ENCODE results near the gene CCR4. TPM values are rescaled to one million over a fixed set of nuclear protein-coding genes. Genes with fewer than 3 reads are reported as not detected.

Gene CCR4
- total RNA-seq, 3 donors from 2014 or later: 0.32 to 0.66 (median 0.44) TPM

- no peaks in the 10 kb centered on the region for H3K36me3 ChIP-seq
- no peak overlapping the region for H3K4me3 ChIP-seq
- intact Hi-C loops (cut with DNase I; ENCODE audit: low total_unique reads): no loop called here
- no peaks in the 10 kb centered on the region for H3K9me3 ChIP-seq
- TF ChIP-seq POLR2A (IDR thresholded peaks at IDR 0.05): no peak
- H3K27ac ChIP-seq: no peak overlapping the region
- H3K4me1 ChIP-seq: no peaks in the 10 kb centered on the region
- H3K27me3 ChIP-seq: no peaks in the 10 kb centered on the region
- no peak for DNase-seq (ENCODE audit: low spot score in 2 of 2)
Observed at GRCh38 chr3:32954506-32954905, 3.1 kb downstream of the CCR4 start.

- no peaks in the 10 kb centered on the region for H3K27me3 ChIP-seq
- intact Hi-C loops (cut with DNase I; ENCODE audit: low total_unique reads): no loop called here
- TF ChIP-seq CTCF (IDR thresholded peaks at IDR 0.05) (no peak), POLR2AphosphoS5 (IDR thresholded peaks at IDR 0.05) (no peak), POLR2A (IDR thresholded peaks at IDR 0.05) (no peak)
- H3K27ac ChIP-seq: no peak overlapping the region
- H3K36me3 ChIP-seq: no peaks in the 10 kb centered on the region
- H3K4me1 ChIP-seq: no peaks in the 10 kb centered on the region
- no peak overlapping the region for H3K4me3 ChIP-seq
- no peaks in the 10 kb centered on the region for H3K9me3 ChIP-seq
- no peak for DNase-seq (ENCODE audit: low spot score in 2 of 2)
Observed at GRCh38 chr3:32956750-32957570, 5.5 kb downstream of the CCR4 start.

GRCh38 chr3:32958509-32958908 is 7.1 kb downstream of the CCR4 start:
- no peak for DNase-seq (ENCODE audit: low spot score in 2 of 2)
- H3K27me3 ChIP-seq: no peaks in the 10 kb centered on the region
- H3K9me3 ChIP-seq: no peaks in the 10 kb centered on the region
- no peaks in the 10 kb centered on the region for H3K36me3 ChIP-seq
- intact Hi-C loops (cut with DNase I; ENCODE audit: low total_unique reads): no loop called here
- H3K4me1 ChIP-seq: no peaks in the 10 kb centered on the region
- TF ChIP-seq POLR2A (IDR thresholded peaks at IDR 0.05) (no peak), CTCF (IDR thresholded peaks at IDR 0.05) (no peak), POLR2AphosphoS5 (IDR thresholded peaks at IDR 0.05) (no peak)
- H3K27ac ChIP-seq: no peak overlapping the region
- H3K4me3 ChIP-seq: no peak overlapping the region

- no peak for DNase-seq (ENCODE audit: low spot score in 2 of 2)
- intact Hi-C loops (cut with DNase I; ENCODE audit: low total_unique reads): no loop called here
- TF ChIP-seq POLR2A (IDR thresholded peaks at IDR 0.05) (no peak), CTCF (IDR thresholded peaks at IDR 0.05) (no peak), POLR2AphosphoS5 (IDR thresholded peaks at IDR 0.05) (no peak)
Observed at GRCh38 chr3:32959371-32959770, 7.9 kb downstream of the CCR4 start.

GRCh38 chr3:32960404-32961170 is 9.1 kb downstream of the CCR4 start:
- no peaks in the 10 kb centered on the region for H3K27me3 ChIP-seq
- no peak for TF ChIP-seq POLR2A (IDR thresholded peaks at IDR 0.05)
- TF ChIP-seq CTCF (IDR thresholded peaks at IDR 0.05): no peak
- no peak for TF ChIP-seq POLR2AphosphoS5 (IDR thresholded peaks at IDR 0.05)
- no peaks in the 10 kb centered on the region for H3K4me1 ChIP-seq
- H3K36me3 ChIP-seq: no peaks in the 10 kb centered on the region
- intact Hi-C loops (cut with DNase I; ENCODE audit: low total_unique reads): no loop called here
- DNase-seq (ENCODE audit: low spot score in 2 of 2): no peak
- H3K9me3 ChIP-seq: peaks cover 2 to 3% of the 10 kb centered on the region in 2 donors
- H3K27ac ChIP-seq: no peak overlapping the region
- no peak overlapping the region for H3K4me3 ChIP-seq

More at GRCh38 chr3:32959371-32959770, 7.9 kb downstream of the CCR4 start:
- H3K36me3 ChIP-seq: no peaks in the 10 kb centered on the region
- H3K27ac ChIP-seq: no peak overlapping the region
- H3K4me1 ChIP-seq: no peaks in the 10 kb centered on the region
- H3K27me3 ChIP-seq: no peaks in the 10 kb centered on the region
- H3K4me3 ChIP-seq: no peak overlapping the region
- H3K9me3 ChIP-seq: no peaks in the 10 kb centered on the region
